ENCODE data around the gene PTPRM.

GRCh38 chr18:7677001-7677400 is 109.9 kb downstream of the PTPRM start:
- no peak for TF ChIP-seq EZH2 (IDR thresholded peaks at IDR 0.05)
- no peak for TF ChIP-seq CTCF (IDR thresholded peaks at IDR 0.05)
- no peak for TF ChIP-seq EZH2phosphoT487 (IDR thresholded peaks at IDR 0.05)

All from neural progenitor cell (in vitro differentiated cells).